GM19025 (cell line): Measurements from ENCODE around the gene ARPC5L.
"Not testable (repeated sequence)": the region's sequence is repeated elsewhere in the genome, so short reads cannot be mapped to it uniquely, and the experiment has no call there.

ENCODE experiments used
- ATAC-seq: cut with Tn5 transposase; IDR thresholded peaks from one replicate; pipeline ENCODE4 v1.9.1; 2021; ENCODE audit warnings: mild to moderate bottlenecking, low read depth, moderate library complexity; ENCODE audit not compliant: unreplicated experiment

ARPC5L gene

DNA sequence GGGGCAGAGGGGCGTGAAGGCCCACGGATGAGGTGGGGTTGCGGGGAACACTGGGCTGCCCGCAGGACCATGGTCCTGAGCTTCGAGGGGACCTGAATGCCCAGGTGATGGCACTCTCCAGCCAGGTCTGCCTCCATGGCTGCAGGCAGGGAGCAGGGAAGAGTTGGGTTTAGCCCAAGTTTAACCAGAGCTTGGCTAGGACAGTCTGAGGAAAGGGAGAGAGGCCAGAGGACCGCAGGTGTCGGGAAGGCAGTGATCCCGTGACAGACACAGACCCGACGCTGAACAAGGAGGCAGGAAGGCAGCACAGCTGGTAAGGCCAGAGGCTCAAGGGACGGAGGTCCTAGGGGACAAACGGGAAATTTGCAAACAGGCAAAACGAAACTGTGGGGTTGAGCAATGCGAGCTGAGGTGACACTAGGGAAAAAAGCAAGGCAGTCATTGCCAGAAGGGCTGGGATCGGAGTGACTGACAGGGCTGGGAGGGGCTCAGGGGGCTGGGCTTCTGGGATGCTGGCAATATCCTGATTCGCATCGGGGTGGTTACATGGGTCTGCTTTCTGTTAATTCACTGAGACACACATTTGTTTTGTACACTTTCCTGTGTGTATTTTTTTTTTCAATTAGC, 25.0 kb downstream of the ARPC5L start:
- ATAC-seq: no peak

DNA sequence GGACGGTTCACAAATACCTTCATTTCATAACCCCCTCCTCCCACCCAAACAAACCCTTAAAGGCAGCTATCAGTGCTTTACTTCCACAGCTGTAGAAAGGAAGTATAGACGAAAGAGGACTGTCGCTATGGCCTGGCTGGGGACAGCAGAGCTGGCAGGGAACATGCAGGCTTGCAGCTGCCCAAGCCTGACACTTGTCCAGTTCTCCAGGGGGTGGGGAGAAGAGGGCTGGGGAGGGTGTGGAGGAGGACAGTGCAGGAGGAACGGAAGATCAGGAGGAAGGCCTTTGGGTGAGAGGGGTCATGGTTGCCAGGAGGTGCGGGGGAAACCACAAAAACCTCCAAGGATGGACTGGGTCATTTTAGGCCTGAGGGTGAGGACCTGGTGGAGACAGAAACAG, 25.9 kb downstream of the ARPC5L start:
- ATAC-seq: no peak

DNA sequence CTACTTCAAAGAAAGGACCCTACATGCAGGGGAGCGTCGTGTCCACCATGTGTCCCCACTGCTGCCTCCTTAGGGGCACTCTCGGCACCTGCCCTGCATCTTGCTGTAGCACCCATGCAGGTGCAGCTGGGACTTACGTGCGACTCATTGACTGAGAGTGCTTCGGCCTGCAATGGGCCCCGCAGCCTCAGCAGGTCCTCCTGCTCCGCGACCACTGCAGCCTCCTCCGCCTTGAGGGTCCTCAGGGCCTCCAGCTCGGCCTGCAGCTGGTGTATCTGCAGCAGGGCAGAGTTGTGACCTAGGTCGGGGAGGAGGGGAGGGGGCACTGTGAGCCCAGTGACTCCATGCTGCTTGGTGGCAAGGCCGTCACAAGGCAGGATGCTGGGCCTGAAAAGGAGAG, 27.1 kb downstream of the ARPC5L start:
- no peak for ATAC-seq

DNA sequence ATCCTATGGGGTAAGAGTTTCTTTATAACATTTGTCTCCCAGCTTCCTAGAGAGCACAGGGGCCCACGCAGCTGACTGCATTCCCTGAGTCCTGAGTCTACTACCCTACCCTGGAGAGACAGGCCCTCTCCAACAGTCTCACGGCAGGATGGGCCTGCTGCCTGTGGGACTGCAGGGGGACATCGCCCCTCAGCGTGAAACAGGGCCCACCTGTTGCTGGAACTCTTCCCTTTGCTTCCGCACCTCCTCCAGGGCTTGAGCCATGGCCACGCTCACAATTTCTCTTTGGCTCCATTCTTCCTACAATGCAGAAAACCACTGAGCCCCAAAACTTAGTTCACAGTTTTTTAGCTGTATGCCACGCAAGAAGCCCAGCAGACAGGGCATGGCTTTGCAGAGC, 28.2 kb downstream of the ARPC5L start:
- ATAC-seq: no peak

DNA sequence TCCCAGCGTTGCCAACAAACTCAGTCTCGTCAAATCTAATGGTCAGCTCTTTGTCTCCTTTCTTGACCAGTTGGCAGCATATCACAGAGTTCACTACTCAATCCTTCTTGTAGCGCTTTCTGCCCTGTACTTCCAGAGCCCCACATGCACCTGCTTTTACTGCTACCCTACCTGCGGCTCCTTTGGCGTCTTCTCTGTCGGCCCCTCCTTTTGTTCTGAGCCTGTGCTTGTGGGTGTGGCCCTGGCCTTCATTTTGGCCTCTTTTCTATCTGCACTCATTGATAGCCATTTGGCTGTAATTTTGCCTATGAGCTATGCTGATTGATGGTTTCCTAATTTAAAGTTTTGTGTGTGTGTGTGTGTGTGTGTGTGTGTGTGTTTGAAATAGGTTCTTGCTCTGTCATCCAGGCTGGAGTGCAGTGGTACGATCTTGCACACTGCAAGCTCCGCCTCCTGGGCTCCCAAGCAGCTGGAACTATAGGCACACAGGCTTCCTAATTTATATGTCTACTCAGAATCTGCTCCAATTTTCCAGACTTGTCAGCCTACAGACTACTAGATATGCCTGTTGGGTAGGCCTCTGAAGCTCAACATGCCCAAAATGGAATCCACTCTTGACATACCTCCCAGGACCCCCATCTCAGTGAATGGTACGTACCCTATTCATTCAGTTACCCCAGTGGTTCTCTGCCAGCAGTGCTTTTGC, 32.3 kb downstream of the ARPC5L start:
- ATAC-seq: no peak

DNA sequence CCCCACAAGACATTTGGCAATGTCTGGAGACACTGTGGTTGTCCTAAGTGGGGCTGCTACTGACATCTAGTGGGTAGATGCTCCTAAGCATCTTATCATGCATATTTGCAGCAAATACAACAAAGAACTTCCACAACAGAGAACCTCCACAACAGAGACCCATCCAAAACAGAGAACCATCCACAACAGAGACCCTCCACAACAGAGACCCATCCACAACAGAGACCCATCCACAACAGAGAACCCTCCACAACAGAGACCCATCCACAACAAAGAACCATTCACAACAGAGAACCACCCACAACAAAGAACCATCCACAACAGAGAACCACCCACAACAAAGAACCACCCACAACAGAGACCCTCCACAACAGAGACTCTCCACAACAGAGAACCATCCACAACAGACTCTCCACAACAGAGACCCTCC, 32.8 kb downstream of the ARPC5L start:
- ATAC-seq: no peak

DNA sequence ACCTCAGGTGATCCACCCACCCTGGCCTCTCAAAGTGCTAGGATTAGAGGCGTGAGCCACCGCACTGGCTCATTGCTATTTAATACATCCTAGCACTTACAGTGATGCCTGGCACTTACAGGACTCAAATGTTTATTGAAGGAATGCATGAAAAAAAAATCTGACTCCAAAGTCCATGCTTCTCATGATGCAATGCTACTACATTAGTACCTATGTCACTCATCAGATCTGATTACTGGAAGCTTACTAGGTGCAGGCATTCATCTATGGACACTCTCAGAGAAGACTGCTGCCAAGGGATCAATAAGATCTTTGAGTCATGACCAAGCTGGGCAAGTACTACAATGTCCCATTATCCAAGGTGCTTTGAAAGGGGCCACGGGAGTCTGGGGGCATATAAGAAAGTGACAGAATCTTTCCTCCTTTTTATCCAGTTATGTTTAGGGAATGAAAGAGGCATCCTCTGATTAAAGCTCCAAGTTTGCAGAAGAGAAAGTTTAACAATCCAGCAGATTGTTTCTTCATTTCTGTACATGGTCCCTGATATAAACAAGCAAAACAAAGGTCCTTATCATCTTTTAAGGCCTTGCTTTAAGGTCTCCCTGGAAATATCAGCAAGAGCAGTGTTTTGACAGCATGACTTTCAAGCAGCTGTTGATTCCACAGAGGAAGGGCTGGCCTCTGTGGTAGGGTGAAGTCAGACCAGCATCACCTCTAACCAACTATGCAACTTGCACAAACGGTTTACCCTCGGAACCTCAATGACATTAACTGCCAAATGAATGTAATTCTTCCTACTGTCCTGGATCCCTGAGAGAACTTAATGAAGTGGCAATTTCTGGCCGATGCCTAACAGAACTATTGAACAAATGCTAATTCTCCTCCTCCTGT, 35.9 kb downstream of the ARPC5L start:
- no peak for ATAC-seq

DNA sequence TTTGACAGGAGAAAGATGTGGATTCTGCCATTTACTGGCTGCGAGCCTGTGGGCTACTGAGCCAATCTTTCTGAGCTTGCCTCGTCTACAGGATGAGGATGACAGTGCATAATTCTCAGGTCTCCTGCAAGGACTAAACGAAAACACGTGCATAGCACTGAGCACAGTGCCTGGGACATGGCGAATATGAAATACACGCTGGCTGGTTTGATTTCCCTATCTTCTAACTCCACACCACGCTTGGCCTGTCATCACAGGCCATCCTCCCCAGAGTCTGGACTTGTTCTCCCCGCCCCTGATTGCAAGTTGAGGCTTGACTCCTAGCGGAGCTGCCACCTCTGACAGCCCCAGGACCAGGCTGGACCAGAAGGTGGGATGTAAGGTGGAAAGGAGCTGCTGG, 37.9 kb downstream of the ARPC5L start:
- no peak for ATAC-seq

DNA sequence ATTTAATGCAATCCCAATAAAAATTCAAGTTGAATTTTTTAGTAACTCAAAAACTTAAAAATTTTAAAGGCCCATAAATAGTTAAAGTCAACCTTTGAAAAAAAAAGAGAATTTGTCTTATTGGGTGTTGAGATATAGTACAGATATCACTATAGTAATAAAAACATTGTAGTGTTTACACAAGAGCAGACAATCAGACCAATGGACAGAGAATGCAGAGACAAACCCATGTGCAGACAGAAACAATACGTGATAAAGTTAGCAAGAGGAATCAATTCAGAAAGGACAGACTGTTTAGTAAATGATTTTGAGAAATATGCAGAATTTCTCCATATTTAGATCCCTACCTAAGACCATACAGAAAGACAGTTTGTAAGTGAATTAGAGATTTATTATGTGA, 45.0 kb downstream of the ARPC5L start:
- ATAC-seq: no peak

DNA sequence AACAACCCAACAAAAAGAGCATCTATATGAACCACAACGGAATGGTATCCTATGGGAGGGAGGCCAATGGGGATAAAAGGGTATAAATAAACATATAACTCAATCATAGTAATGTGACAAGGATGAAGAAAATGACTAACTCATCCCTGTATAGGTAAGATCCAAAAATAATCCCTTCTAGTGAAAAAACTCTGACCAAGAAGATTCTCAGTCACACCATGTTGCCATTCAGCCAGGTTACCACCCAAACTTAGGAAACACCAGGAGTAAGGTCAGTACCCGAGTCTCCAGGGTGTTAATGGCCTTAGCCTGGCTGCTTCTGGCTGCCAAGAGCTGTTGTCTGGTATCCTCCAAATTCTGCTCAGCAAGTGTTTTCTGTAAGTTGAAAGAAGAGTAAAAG, 46.2 kb downstream of the ARPC5L start:
- no peak for ATAC-seq

DNA sequence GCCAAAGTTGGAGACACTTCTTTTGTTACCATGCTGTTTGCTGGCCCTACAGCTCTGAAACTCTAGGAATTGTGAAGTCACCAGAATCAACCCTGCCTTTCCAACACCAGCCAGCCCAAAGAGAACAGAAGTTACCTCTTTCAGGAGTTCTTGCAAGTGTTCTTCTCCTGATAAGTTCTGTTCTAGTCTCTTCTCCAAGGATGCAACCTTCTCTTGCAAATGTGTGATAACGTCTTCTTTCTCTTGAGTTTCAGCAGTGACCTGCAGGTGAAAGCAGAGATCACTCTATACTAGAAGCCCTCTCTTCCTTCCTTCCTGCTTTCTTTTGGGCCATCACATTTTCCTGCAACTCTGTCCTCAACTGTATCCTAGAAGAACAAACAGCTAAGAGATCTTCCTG, 49.8 kb downstream of the ARPC5L start:
- no peak for ATAC-seq

DNA sequence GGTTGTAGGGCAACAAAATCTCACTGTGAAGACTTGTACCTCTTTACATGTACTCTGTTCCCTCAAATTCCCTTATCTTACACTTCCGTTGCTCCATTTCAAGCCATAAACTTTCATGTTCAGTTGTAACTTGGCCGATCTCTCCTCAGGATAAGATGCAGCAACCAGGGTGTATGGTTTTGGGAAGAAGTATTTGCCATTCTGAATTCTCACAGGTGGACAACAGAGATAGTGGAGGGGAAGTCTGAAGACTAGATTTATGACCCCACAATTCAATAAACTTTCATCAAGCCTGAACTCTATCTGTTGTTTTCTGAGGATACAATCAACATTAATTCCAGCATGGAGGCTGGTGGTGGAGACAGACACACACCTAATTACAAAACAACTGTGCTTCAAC, 51.4 kb downstream of the ARPC5L start:
- no peak for ATAC-seq

DNA sequence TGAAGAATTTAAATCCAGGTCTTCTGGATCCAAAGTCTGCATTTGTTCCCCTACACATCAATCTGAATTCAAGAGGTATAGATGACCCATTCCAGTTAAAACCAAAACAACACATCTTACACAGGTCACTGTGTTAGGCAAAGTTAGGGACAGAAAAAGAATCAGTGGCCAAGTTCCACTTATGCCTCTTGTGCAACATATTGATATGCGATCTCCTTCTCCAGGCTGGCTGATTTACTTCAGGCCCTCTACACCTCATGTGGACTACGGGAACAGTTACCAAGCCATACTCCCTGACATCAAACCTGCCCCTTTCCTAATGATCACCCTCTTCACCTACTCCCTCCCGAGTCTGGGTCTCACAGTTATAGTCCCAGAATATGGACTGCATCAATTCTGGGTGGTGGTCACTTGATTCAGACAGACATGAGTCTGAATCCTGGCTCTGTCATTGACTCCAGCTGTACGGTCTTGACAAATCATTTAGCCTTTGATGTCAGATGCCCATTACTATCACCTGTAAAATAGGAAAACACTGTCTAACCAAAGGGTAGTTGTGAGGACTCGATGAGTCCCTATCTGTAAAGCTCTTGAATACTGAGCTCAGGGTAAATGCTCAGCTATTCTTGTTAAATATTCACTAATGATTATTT, 52.9 kb downstream of the ARPC5L start:
- ATAC-seq: no peak

DNA sequence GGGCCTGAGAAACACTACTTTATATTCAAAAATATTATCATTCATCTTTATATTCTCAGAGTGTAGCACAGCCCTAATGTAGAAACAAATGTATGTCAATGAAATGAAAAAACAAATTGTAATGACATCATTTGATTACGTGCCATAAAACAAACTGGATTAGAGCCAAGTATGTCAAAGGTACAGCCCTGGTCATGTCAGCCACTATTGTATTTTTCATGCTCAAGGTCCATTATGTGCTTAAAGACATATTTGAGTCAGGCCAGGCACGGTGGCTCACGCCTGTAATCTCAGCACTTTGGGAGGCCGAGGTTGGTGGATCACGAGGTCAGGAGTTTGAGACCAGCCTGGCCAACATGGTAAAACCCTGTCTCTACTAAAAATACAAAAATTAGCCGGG, 58.5 kb downstream of the ARPC5L start:
- not testable (repeated sequence) for ATAC-seq
